K562 (cell line): ENCODE data around the gene DRD1. TPM values are rescaled to one million over a fixed set of nuclear protein-coding genes. Genes with fewer than 3 reads are reported as not detected.
A peak's percentile ranks its signal among the peaks of the same experiment; 100 is the strongest.

Experiments used
- EGR1 ChIP-seq: fragments of 450-650 bp; conservative IDR thresholded peaks from 2 replicates; pipeline ENCODE4 v1.6.1; 2017; ENCODE audit warnings: mild to moderate bottlenecking
- GABPB2 ChIP-seq: fragments of 250-450 bp; sonication (Bioruptor Pico); conservative IDR thresholded peaks from 2 replicates; pipeline ENCODE4 v1.5.1; 2021; ENCODE audit warnings: mild to moderate bottlenecking
- HMBOX1 ChIP-seq: sonication (generic); IDR thresholded peaks from 2 replicates; pipeline ENCODE4 v1.6.1; 2016
- HNRNPK ChIP-seq: fragments of 200-400 bp; formaldehyde crosslinking; IDR thresholded peaks from one replicate; pipeline ENCODE4 v1.6.1; 2018; ENCODE audit warnings: mild to moderate bottlenecking, low read depth, low read length; ENCODE audit not compliant: poor library complexity, severe bottlenecking
- HOMEZ ChIP-seq: fragments of 250-450 bp; sonication (Bioruptor Pico); IDR thresholded peaks from 2 replicates; pipeline ENCODE4 v1.4.0; 2020; ENCODE audit warnings: mild to moderate bottlenecking, moderate library complexity
- MCM3 ChIP-seq: fragments of 450-650 bp; IDR thresholded peaks from 2 replicates; pipeline ENCODE4 v1.6.1; 2016
- MECOM ChIP-seq: fragments of 250-450 bp; sonication (Bioruptor Pico); IDR thresholded peaks from 2 replicates; pipeline ENCODE4 v1.8.0; 2022; ENCODE audit warnings: inconsistent platforms
- MLLT1 ChIP-seq, 2 experiments: fragments of 450-650 bp; IDR thresholded peaks; 2 replicates each; pipeline ENCODE4 v1.6.1; 2016
- MTA3 ChIP-seq: fragments of 450-650 bp; formaldehyde crosslinking; IDR thresholded peaks from 2 replicates; pipeline ENCODE4 v1.6.1; 2017; ENCODE audit warnings: mild to moderate bottlenecking, borderline replicate concordance
- NR2C1 ChIP-seq, 2 experiments: fragments of 450-650 bp; IDR thresholded peaks; 2 replicates each; pipeline ENCODE4 v1.6.1; 2017; ENCODE audit warnings: mild to moderate bottlenecking in 2 of 2, antibody characterized with exemption in 1 of 2, inconsistent platforms in 1 of 2, missing compliant biosample characterization in 1 of 2, missing genetic modification characterization in 1 of 2
- PML ChIP-seq: IDR thresholded peaks from 2 replicates; pipeline ENCODE4 v1.6.1; 2012; ENCODE audit warnings: low read length, inconsistent platforms
- POLR2A ChIP-seq: fragments of 450-650 bp; conservative IDR thresholded peaks from 2 replicates; pipeline ENCODE4 v1.6.1; 2016
- PRMT5 ChIP-seq: sonication (generic); formaldehyde crosslinking; IDR thresholded peaks from 2 replicates; pipeline ENCODE4 v1.5.0; 2020; ENCODE audit warnings: missing genetic modification reagents
- RAD51 ChIP-seq: fragments of 450-650 bp; IDR thresholded peaks from 2 replicates; pipeline ENCODE4 v1.7.1; 2016; ENCODE audit warnings: low read depth, mild to moderate bottlenecking, borderline replicate concordance
- SNAPC5 ChIP-seq: fragments of 250-450 bp; sonication (Bioruptor Pico); IDR thresholded peaks from 2 replicates; pipeline ENCODE4 v1.8.0; 2021; ENCODE audit warnings: moderate library complexity, mild to moderate bottlenecking, inconsistent platforms
- SUPT5H ChIP-seq: fragments of 450-650 bp; IDR thresholded peaks from 2 replicates; pipeline ENCODE4 v1.6.1; 2016
- TAF7 ChIP-seq: fragments of 450-650 bp; IDR thresholded peaks from 2 replicates; pipeline ENCODE4 v1.6.1; 2016; ENCODE audit warnings: missing genetic modification characterization, missing compliant biosample characterization
- TBP ChIP-seq: optimal IDR thresholded peaks from 2 replicates; pipeline ENCODE3; 2011; ENCODE audit warnings: low read depth, low read length, improper control_type of control experiment
- TFAM ChIP-seq: fragments of 250-450 bp; sonication (Bioruptor Pico); conservative IDR thresholded peaks from 2 replicates; pipeline ENCODE4 v1.5.0; 2021; ENCODE audit warnings: mild to moderate bottlenecking, moderate library complexity
- ZNF584 ChIP-seq: fragments of 200-800 bp; sonication (Bioruptor generic); IDR thresholded peaks from 2 replicates; pipeline ENCODE4 v1.6.1; 2016; ENCODE audit warnings: low read depth, mild to moderate bottlenecking, missing genetic modification characterization, missing compliant biosample characterization
- ZNF644 ChIP-seq: fragments of 200-800 bp; sonication (Bioruptor generic); IDR thresholded peaks from 2 replicates; pipeline ENCODE4 v1.6.1; 2016; ENCODE audit warnings: low read depth, missing genetic modification characterization, missing compliant biosample characterization
- ZSCAN29 ChIP-seq: fragments of 450-650 bp; IDR thresholded peaks from 2 replicates; pipeline ENCODE4 v1.6.1; 2017
- polyA plus RNA-seq, 8 experiments: library from polyadenylated mRNA; depleted of rRNA in 4 of 8; stranded (reverse) in 5 of 8; unstranded in 3 of 8; fragments of >200 nt; fragmentation: Nextera tagmentation in 2 of 8; fragmentation: Illumina TruSeq in 1 of 8; extraction: Ambion mirVana in 2 of 8; extraction: Trizol in 1 of 8; gene quantifications; 2 replicates each; pipeline versions ENCODE4 v1.2.1 to v1.2.3, GENCODE V29; 2011 to 2014; ENCODE audit warnings: inconsistent platforms in 1 of 8, missing spikeins in 1 of 8
- total RNA-seq, 7 experiments: library from RNA; depleted of rRNA in 6 of 7; stranded (reverse); fragments of >200 nt in 6 of 7; fragmentation: Illumina TruSeq in 2 of 7; extraction: Trizol in 2 of 7; gene quantifications; 2 replicates each; pipeline versions ENCODE4 v1.2.1 to v1.2.3, GENCODE V29; 2011 to 2021; ENCODE audit warnings: low replicate concordance in 1 of 7
- TF ChIP-seq, protein P1 (sequence below): fragments of 200-800 bp; sonication (Bioruptor generic); IDR thresholded peaks from 2 replicates; pipeline ENCODE4 v1.6.1; 2017; ENCODE audit warnings: missing genetic modification characterization, missing compliant biosample characterization
- TF ChIP-seq, protein P2 (sequence below): sonication (generic); formaldehyde crosslinking; IDR thresholded peaks from 2 replicates; pipeline ENCODE4 v1.8.1; 2022; ENCODE audit warnings: missing genetic modification reagents

DRD1 gene
- total and polyA plus RNA-seq, 9 of the 15 experiments (the other 6 are each of a cell fraction or from before 2014, with no cell fraction given), result not detected

DNA sequence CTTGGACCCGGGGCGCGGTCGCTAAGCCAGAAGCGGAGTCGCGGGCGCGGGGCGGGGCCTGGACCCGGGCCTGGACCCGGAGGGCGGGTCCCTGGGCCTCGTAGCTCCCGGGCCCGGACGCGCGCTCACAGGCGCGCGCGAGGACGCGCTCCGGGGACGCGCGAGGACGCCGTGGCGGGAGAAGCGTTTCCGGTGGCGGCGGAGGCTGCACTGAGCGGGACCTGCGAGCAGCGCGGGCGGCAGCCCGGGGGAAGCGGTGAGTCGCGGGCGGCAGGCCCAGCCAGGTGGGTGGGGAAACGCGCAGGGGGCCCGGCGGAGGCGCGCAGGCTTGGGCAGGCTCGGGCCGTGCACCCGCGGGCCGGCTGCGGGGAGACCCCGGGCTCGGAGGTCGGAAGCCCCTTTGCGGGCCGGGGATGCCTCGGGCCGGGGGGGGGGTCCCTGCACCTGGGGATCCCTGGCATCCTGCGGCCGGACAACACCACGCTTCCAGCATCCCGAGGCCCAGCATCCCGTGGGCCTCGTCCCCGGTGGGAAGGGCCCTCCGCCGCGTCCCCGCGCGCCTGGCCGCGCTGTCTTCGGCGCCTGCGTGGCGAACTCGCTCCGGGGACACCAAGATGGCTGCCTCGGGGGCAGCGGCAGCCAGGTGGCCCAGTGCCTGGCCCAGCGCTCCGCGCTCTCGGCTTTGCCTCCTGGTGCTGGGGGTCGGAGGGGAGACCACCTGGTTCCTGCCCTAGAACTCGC, 34.6 kb upstream of the DRD1 start, which contains the start of gene SFXN1 (continued):
- TF ChIP-seq PRMT5 (CRISPR knock-in tag) (0 out of 2 replicates have a peak, but pooled peaks have one; percentile 17), SUPT5H (0 out of 2 replicates have a peak, but pooled peaks have one; percentile 48), TFAM (CRISPR knock-in tag) (no peak), MTA3 (0 out of 2 replicates have a peak, but pooled peaks have one; percentile 50), HNRNPK (no peak), ZNF644 (tag) (peak; percentile 91), EGR1 (no peak), RAD51 (no peak), MLLT1 (IDR thresholded peaks at IDR 0.05) (no peak), SNAPC5 (CRISPR knock-in tag) (no peak), ZSCAN29 (no peak), MCM3 (no peak), NR2C1 (IDR thresholded peaks at IDR 0.05) (0 out of 2 replicates have a peak, but pooled peaks have one; percentile 17), NR2C1 (tag; IDR thresholded peaks at IDR 0.05) (no peak), TBP (peak; percentile 63), POLR2A (peak; percentile 63; the same call in 1 of the 2 replicates), GABPB2 (CRISPR knock-in tag) (no peak), ZNF584 (CRISPR knock-in tag) (no peak), HMBOX1 (no peak), TAF7 (0 out of 2 replicates have a peak, but pooled peaks have one; percentile 60), HOMEZ (CRISPR knock-in tag) (no peak), PML (no peak), MECOM (no peak)
- TF ChIP-seq, protein P1, sequence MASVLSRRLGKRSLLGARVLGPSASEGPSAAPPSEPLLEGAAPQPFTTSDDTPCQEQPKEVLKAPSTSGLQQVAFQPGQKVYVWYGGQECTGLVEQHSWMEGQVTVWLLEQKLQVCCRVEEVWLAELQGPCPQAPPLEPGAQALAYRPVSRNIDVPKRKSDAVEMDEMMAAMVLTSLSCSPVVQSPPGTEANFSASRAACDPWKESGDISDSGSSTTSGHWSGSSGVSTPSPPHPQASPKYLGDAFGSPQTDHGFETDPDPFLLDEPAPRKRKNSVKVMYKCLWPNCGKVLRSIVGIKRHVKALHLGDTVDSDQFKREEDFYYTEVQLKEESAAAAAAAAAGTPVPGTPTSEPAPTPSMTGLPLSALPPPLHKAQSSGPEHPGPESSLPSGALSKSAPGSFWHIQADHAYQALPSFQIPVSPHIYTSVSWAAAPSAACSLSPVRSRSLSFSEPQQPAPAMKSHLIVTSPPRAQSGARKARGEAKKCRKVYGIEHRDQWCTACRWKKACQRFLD (CRISPR knock-in tag), result peak; percentile 92
- TF ChIP-seq, protein P2, sequence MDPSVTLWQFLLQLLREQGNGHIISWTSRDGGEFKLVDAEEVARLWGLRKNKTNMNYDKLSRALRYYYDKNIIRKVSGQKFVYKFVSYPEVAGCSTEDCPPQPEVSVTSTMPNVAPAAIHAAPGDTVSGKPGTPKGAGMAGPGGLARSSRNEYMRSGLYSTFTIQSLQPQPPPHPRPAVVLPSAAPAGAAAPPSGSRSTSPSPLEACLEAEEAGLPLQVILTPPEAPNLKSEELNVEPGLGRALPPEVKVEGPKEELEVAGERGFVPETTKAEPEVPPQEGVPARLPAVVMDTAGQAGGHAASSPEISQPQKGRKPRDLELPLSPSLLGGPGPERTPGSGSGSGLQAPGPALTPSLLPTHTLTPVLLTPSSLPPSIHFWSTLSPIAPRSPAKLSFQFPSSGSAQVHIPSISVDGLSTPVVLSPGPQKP (CRISPR knock-in tag), result no peak
